ENCODE results near the gene OSCAR.

The OSCAR gene, protein sequence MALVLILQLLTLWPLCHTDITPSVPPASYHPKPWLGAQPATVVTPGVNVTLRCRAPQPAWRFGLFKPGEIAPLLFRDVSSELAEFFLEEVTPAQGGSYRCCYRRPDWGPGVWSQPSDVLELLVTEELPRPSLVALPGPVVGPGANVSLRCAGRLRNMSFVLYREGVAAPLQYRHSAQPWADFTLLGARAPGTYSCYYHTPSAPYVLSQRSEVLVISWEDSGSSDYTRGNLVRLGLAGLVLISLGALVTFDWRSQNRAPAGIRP

DNA sequence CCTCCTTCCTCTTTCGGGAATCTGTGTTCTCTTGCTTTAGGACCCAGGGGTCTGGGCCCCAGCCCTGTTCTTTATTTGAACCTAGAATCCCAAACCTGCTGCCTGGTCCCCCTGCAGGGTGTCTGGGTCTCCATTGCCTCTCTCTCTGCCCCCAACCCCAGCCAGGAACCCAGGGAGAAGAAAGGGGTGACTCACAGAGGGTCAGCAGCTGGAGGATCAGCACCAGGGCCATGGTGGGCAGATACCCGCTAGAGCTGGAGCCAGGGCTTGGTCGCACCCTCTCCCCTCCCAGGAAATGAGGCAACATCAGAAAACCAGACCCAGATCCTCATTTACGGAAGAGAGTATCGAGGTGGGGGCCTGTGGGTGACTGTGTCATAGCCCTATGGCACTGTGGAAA is at the start of gene OSCAR:
OSCAR (minus strand) TSS at position 243 of the 400 bp plus-strand sequence; CDS start at position 232, 11 bp downstream.
- DNase-seq (ENCODE audit: low spot score) = no peak

GRCh38 chr19:54149021-54149812 is 48.6 kb upstream of the OSCAR start:
- no peak for DNase-seq (ENCODE audit: low spot score)

- no peak for DNase-seq (ENCODE audit: low spot score)
Observed at GRCh38 chr19:54148158-54148557, 47.6 kb upstream of the OSCAR start.

DNA sequence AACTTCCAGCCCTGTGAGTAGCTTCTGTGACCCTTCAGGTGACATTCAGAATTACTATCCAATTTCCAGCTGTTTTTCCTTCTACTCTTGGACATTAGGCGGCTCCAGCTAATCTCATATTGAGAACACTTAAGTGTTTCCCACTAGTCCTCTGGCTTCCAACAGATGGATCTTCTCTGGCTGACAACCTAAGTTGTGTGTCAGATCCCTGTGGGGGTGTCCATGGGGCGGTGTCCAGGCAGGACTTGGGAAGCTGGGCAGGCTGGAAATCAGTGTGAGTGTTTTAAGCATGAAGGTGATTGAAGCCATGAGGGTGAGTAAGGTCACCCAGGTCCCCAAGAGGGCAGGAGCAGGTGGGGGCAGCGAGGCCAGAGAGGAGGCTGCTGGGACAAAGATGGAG is 47.1 kb upstream of the OSCAR start:
- no peak for DNase-seq (ENCODE audit: low spot score)

GRCh38 chr19:54145541-54146158 is 45.0 kb upstream of the OSCAR start:
- DNase-seq (ENCODE audit: low spot score) = no peak

GRCh38 chr19:54142166-54142780 is 41.7 kb upstream of the OSCAR start:
- DNase-seq (ENCODE audit: low spot score) = no peak

DNA sequence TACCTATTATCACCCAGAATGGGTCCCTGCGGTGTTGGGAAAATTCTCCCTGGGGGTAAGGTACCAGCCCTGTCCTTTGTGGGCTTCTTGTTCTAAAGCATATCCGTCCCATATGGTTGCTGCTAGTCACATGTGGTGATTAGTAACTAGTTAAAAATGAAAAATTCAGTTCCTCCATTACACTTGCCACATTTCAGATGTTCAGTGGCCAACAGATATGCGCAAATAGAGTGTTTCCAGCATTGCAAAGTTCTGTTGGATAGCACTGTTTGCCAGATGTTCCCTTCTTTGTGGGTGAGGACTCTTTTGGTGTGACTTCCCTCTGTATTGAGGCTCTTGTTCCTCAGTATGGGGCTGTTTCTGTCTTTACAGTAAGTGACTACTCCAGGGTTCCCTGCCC is 40.8 kb upstream of the OSCAR start:
- no peak for DNase-seq (ENCODE audit: low spot score)

- DNase-seq (ENCODE audit: low spot score) = no peak
Observed at GRCh38 chr19:54138489-54139256, 38.1 kb upstream of the OSCAR start.

DNA sequence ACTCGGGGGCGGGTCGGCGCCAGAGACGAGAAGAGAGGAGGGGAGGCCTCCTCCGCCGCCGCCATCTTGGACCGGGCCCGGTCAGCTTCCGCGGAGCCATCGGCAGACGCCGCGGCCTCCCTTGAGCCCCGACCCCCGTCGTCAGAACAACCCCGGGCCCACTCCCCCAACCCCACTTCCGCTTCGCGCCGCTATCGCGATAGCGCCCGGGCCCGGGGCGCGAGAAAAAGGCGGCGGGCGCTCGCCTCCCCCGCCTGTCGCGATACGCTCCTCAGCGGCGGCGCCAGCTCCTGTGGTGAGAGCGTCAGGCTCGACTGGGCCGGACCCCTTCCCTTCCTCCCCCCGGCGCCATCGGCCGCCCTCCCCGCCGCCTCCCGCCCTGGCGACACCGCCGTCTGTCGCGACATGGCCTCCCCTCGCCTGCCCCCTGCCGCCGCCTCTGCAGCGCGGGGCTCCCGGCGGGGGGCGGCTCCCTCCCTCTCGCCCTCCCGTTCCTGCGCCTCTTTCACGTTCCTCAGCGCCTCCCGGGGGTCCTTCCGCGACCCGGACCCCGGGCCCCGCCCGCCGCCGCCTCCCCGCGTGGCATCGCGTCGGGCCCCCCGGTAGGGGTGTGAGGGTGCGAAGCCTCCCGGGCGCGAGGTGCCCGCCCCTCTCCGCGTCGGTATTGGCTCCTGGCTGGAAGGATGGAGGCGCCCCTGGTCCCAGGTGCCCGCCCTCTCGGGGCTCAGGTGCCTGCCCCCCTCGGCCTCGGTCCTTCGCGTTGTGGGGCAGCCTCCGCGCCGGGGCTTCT is 37.3 kb upstream of the OSCAR start, which contains the start of gene CNOT3:
CNOT3 (plus strand) TSS at position 64 of the 790 bp plus-strand sequence. CDS start 5,217 bp downstream, outside the sequence.
- no peak for DNase-seq (ENCODE audit: low spot score)

- DNase-seq (ENCODE audit: low spot score) = peak; percentile 100
Observed at GRCh38 chr19:54136864-54137698, 36.5 kb upstream of the OSCAR start.

DNA sequence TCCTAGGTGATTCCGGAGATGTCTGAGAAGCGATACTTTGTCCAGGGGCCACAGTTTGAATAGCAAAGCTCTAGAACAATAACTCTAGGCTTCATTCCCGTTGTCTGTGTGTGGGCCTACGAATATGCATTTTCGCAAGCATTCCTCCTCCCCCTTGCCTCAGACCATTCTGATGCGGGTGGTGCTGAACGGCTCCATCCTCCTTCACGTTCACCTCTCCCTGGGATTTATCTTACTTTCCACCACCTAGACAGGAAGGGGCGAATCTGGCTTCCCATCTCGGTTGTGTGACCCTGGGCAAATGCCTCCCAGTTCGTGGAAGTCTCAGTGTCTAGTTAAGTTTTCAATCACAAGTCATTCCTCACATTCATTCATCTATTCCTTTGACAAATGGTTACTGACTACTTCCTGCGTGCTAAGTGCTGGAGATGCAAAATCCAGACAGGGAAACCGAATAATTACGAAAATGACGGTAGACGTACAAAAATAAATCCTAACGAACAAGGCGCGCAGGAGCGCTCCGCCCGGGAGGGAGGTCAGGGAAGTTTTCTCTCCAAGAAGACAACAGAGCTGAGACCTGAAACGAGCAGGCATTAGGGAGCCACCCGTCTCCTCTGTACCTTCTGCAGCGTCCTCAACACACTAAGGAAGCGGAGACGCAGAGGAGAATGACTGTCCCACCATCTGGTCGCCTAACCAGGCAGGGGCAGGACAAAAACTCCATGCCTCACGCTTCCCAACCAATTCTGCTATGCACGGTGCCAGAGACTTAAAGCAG is 35.7 kb upstream of the OSCAR start:
- DNase-seq (ENCODE audit: low spot score) = peak; percentile 30

- no peak for DNase-seq (ENCODE audit: low spot score)
Observed at GRCh38 chr19:54133957-54134590, 33.5 kb upstream of the OSCAR start.

GRCh38 chr19:54133312-54133956 is 32.8 kb upstream of the OSCAR start:
- DNase-seq (ENCODE audit: low spot score) = no peak

- no peak for DNase-seq (ENCODE audit: low spot score)
Observed at GRCh38 chr19:54129617-54129996, 29.0 kb upstream of the OSCAR start.

DNA sequence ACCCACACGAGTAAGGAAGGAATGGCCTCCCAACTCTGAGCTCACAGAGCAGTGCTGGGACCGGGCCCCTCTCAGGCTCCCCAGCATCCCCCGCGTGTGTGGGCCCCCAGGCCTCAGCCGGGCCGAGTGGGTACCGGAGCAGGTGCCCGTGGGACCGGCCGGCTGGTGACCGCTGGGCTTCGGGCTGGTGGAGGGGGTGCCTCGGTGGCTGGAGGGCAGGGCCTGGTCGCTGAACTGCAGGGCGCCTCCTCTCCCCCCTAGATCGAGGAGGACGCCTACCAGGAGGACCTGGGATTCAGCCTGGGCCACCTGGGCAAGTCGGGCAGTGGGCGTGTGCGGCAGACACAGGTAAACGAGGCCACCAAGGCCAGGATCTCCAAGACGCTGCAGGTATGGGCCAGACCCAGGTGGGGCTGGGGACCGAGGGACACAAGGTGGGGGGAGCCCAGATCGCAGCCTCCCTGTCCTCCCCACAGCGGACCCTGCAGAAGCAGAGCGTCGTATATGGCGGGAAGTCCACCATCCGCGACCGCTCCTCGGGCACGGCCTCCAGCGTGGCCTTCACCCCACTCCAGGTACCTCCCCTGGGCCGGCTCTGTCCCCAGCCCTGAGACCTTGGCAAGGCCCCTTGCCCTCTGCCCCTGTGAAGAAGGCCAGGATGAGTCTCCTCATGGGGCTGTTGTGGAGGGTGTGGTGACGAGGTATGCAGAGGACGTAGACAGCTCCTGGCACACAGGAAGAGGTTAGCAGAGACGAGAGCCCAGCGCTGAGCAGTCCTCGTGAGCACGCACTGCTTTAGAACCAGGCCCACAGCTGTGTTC is 28.4 kb upstream of the OSCAR start:
- DNase-seq (ENCODE audit: low spot score) = no peak

DNA sequence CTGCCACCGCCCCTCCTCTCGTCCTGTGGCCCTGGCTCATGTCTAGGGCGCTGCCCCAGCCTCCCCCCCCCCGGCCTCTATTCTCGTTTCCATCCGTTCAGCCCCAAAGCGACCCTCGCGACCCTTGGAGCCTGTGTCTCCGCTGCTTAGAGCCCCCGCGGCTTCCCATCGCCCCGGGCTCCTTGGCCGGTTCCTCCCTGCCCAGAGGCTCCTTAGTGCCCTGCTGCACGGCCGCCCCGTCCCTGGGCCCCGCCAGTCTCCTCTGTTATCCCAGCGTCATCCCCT is 27.8 kb upstream of the OSCAR start:
- DNase-seq (ENCODE audit: low spot score) = no peak

GRCh38 chr19:54127688-54128440 is 27.3 kb upstream of the OSCAR start:
- DNase-seq (ENCODE audit: low spot score) = no peak

All from RKO (cell line).